ENCODE measurements around the gene ZC3HAV1. TPM values are rescaled to one million over a fixed set of nuclear protein-coding genes. Genes with fewer than 3 reads are reported as not detected.

Gene ZC3HAV1
- total RNA-seq: 31.6 TPM

DNA sequence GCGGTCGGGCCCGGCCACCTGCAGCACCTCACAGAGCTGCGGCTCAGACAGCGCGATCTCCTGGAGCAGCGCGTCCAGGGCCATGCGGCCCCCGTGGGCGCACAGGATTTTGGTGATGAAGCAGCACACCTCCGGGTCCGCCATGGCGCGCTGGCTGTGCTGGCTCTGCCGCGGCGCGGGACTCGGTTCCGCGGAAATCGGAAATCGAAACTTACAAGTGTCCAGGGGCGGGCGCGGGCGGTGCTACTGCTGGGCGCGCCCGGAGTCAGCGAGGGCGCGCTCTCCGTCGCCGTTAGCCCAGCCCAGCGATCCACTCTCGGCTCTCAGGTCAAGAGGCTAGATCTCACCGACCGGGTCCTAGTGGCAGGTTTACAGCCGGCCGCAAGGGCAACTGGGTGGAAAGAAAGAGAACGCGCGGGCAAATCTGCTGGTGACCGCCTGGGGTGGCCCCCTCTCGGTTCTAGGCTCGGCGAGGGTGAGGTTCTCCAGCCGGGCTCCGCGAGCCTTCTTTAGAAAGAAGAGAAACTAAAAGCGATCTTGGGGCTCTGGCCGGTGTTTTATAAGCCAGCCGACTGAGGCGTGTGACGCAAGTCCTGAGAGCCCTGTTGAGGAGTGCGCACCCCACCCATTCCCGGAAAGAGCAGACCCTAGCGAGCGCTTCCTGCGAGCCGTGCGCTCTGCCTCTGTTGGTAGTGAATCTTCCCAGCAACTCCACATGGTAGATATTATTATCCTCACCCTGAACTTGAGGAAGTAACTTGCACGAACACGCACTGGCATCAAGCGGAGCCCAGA lies at the start of gene ZC3HAV1:
TSS of gene ZC3HAV1 (minus strand) at position 533 of the 795 bp plus-strand sequence. CDS start at position 144, 389 bp downstream.

GRCh38 chr7:139035586-139036353 lies 73.8 kb downstream of the ZC3HAV1 start, which contains the start of gene ZC3HAV1L:
ZC3HAV1L (minus strand) TSS chr7:139036042; CDS start chr7:139036017, 25 bp downstream.

Other genes with a start within 250 kb of the ZC3HAV1 start
- 9.7 TPM for gene KIAA1549, start 128.3 kb downstream of the ZC3HAV1 start, total RNA-seq
- 54.7 TPM for gene ZC3HAV1L, start 73.7 kb downstream of the ZC3HAV1 start, total RNA-seq
- 16.0 TPM for gene UBN2, start 121.5 kb upstream of the ZC3HAV1 start, total RNA-seq
- 14.4 TPM for gene FMC1, start 231.6 kb upstream of the ZC3HAV1 start, total RNA-seq